HEK293 (cell line): ENCODE data around the gene PRKCA.

ENCODE experiments used
- CTCF ChIA-PET: fragments of 350-600 bp; formaldehyde crosslinking; extraction: SDS; loops from one replicate; lab custom pipeline; 2021; ENCODE audit warnings: antibody characterized with exemption; lab: Yijun Ruan, JAX
- POLR2A ChIA-PET: fragments of 300-600 bp; formaldehyde crosslinking; extraction: SDS; loops from one replicate; lab custom pipeline; 2020; ENCODE audit warnings: antibody characterized with exemption, inconsistent platforms; lab: Yijun Ruan, JAX
- H3K27ac ChIP-seq: fragments of 200-500 bp; sonication (Bioruptor generic); 2 replicates; pipeline ENCODE4 v1.5.1; 2014; ENCODE audit warnings: low read depth, low read length, control low read depth, inconsistent platforms; ENCODE audit errors: extremely low read depth
- H3K36me3 ChIP-seq, 2 experiments: fragments of 200-500 bp in 1 of 2; sonication (Bioruptor generic) in 1 of 2; 1 replicate in 1 of 2; 2 replicates in 1 of 2; pipeline ENCODE4 v1.5.1; 2014 to 2017; ENCODE audit warnings: inconsistent platforms in 2 of 2, low read length in 2 of 2; ENCODE audit not compliant: control insufficient read depth in 2 of 2, insufficient read depth in 1 of 2
- H3K4me1 ChIP-seq: fragments of 200-500 bp; sonication (Bioruptor generic); 2 replicates; pipeline ENCODE4 v1.5.1; 2014; ENCODE audit warnings: mild to moderate bottlenecking, low read length, inconsistent platforms; ENCODE audit not compliant: control insufficient read depth, insufficient read depth
- H3K4me3 ChIP-seq: 2 replicates; pipeline ENCODE4 v1.5.1; 2011; ENCODE audit warnings: low read depth, mild to moderate bottlenecking, control low read depth, low read length, moderate library complexity
- H3K9me3 ChIP-seq: fragments of 200-500 bp; sonication (Bioruptor generic); 2 replicates; pipeline ENCODE4 v1.5.1; 2014; ENCODE audit warnings: low read depth, low read length, inconsistent platforms; ENCODE audit not compliant: control insufficient read depth, insufficient read depth
- OSR2 ChIP-seq: fragments of 450-650 bp; formaldehyde crosslinking; IDR thresholded peaks from 2 replicates; pipeline ENCODE4 v1.5.1; 2016; ENCODE audit warnings: missing biosample characterization, missing genetic modification characterization
- PRDM10 ChIP-seq: fragments of 450-650 bp; formaldehyde crosslinking; IDR thresholded peaks from 2 replicates; pipeline ENCODE4 v1.5.1; 2016; ENCODE audit warnings: missing biosample characterization, missing genetic modification characterization
- PRDM6 ChIP-seq: fragments of 450-650 bp; formaldehyde crosslinking; IDR thresholded peaks from 2 replicates; pipeline ENCODE4 v1.5.1; 2017; ENCODE audit warnings: missing biosample characterization, missing genetic modification characterization
- SCRT2 ChIP-seq: fragments of 450-650 bp; formaldehyde crosslinking; IDR thresholded peaks from 2 replicates; pipeline ENCODE4 v1.5.1; 2016; ENCODE audit warnings: missing biosample characterization, missing genetic modification characterization
- ZBTB17 ChIP-seq: fragments of 450-650 bp; formaldehyde crosslinking; IDR thresholded peaks from 2 replicates; pipeline ENCODE4 v1.5.1; 2016; ENCODE audit warnings: missing biosample characterization, missing genetic modification characterization
- ZNF133 ChIP-seq: fragments of 450-650 bp; formaldehyde crosslinking; IDR thresholded peaks from 2 replicates; pipeline ENCODE4 v1.5.1; 2016; ENCODE audit warnings: missing biosample characterization, missing genetic modification characterization
- ZNF175 ChIP-seq: fragments of 450-650 bp; formaldehyde crosslinking; IDR thresholded peaks from 2 replicates; pipeline ENCODE4 v1.5.1; 2016; ENCODE audit warnings: missing biosample characterization, missing genetic modification characterization
- ZNF23 ChIP-seq: fragments of 450-650 bp; formaldehyde crosslinking; IDR thresholded peaks from 2 replicates; pipeline ENCODE4 v1.5.1; 2016; ENCODE audit warnings: missing biosample characterization, missing genetic modification characterization, borderline replicate concordance
- ZNF24 ChIP-seq: fragments of 450-650 bp; formaldehyde crosslinking; IDR thresholded peaks from 2 replicates; pipeline ENCODE4 v1.5.1; 2016; ENCODE audit warnings: missing biosample characterization, missing genetic modification characterization
- ZNF280D ChIP-seq: fragments of 450-650 bp; formaldehyde crosslinking; IDR thresholded peaks from 2 replicates; pipeline ENCODE4 v1.5.1; 2016; ENCODE audit warnings: missing biosample characterization, missing genetic modification characterization
- ZNF324 ChIP-seq: fragments of 450-650 bp; formaldehyde crosslinking; IDR thresholded peaks from 2 replicates; pipeline ENCODE4 v1.5.1; 2016; ENCODE audit warnings: missing biosample characterization, missing genetic modification characterization
- ZNF37A ChIP-seq: fragments of 450-650 bp; IDR thresholded peaks from 2 replicates; pipeline ENCODE4 v1.5.1; 2018; ENCODE audit warnings: missing biosample characterization, missing genetic modification characterization
- ZNF416 ChIP-seq: fragments of 450-650 bp; formaldehyde crosslinking; IDR thresholded peaks from 2 replicates; pipeline ENCODE4 v1.5.1; 2016; ENCODE audit warnings: missing biosample characterization, missing genetic modification characterization
- ZNF544 ChIP-seq: fragments of 450-650 bp; formaldehyde crosslinking; IDR thresholded peaks from 2 replicates; pipeline ENCODE4 v1.5.0; 2017; ENCODE audit warnings: missing biosample characterization, missing genetic modification characterization
- ZNF549 ChIP-seq: fragments of 450-650 bp; IDR thresholded peaks from 2 replicates; pipeline ENCODE4 v1.5.1; 2018; ENCODE audit warnings: missing biosample characterization, missing genetic modification characterization, mild to moderate bottlenecking, inconsistent platforms, moderate library complexity
- ZSCAN5A ChIP-seq: fragments of 450-650 bp; formaldehyde crosslinking; IDR thresholded peaks from 2 replicates; pipeline ENCODE4 v1.5.1; 2016; ENCODE audit warnings: missing biosample characterization, missing genetic modification characterization

Gene PRKCA

GRCh38 chr17:66337268-66337667 lies 34.9 kb downstream of the PRKCA start:
- POLR2A ChIA-PET, result interaction anchor here (0.6 to 0.7 kb wide), 2 partner anchors 1208 to 1699 kb away, joined by 3 to 4 read pairs; no protein-coding TSS in a partner anchor

GRCh38 chr17:66337866-66338485 lies 35.6 kb downstream of the PRKCA start:
- Histone ChIP-seq H3K36me3 (no peaks in the 10 kb centered on the region), H3K4me3 (no peak overlapping the region), H3K9me3 (no peaks in the 10 kb centered on the region), H3K27ac (no peak overlapping the region), H3K4me1 (peaks cover 21% of the 10 kb centered on the region)
- ChIA-PET CTCF (interaction anchor here (0.7 kb wide), 1 partner anchor 138 kb away, joined by 3 read pairs; no protein-coding TSS in a partner anchor), POLR2A (interaction anchor here (0.5 to 0.7 kb wide), 2 partner anchors 32 to 1208 kb away, joined by 3 to 4 read pairs; no protein-coding TSS in a partner anchor)
- peak; percentile 54; the same call in 1 of the 2 replicates for TF ChIP-seq PRDM6 (tag by site-specific recombination)
- TF ChIP-seq ZNF24 (tag by site-specific recombination), result no peak
- TF ChIP-seq PRDM10 (tag by site-specific recombination), result 0 out of 2 replicates have a peak, but pooled peaks have one; percentile 24

More at GRCh38 chr17:66337268-66337667, 34.9 kb downstream of the PRKCA start:
- CTCF ChIA-PET, result interaction anchor here (2.4 kb wide), 1 partner anchor 8 kb away, joined by 8 read pairs; no protein-coding TSS in a partner anchor
- Histone ChIP-seq H3K27ac (no peak overlapping the region), H3K4me3 (no peak overlapping the region), H3K4me1 (peaks cover 21% of the 10 kb centered on the region), H3K9me3 (no peaks in the 10 kb centered on the region), H3K36me3 (no peaks in the 10 kb centered on the region)
- TF ChIP-seq ZBTB17, result no peak
- TF ChIP-seq OSR2 (tag by site-specific recombination), result peak; percentile 76

- POLR2A ChIA-PET, result interaction anchor here (0.7 kb wide), 1 partner anchor 14 kb away, joined by 3 read pairs; no protein-coding TSS in a partner anchor
- TF ChIP-seq SCRT2 (tag by site-specific recombination) (0 out of 2 replicates have a peak, but pooled peaks have one; percentile 2), ZNF37A (tag by site-specific recombination) (no peak)
- TF ChIP-seq, all 188 proteins: peak for 1
- H3K4me1 ChIP-seq, result peaks cover 23% of the 10 kb centered on the region
- H3K36me3 ChIP-seq, result no peaks in the 10 kb centered on the region
- no peak overlapping the region for H3K27ac ChIP-seq
- H3K9me3 ChIP-seq, result no peaks in the 10 kb centered on the region
- H3K4me3 ChIP-seq, result no peak overlapping the region
- CTCF ChIA-PET, result interaction anchor here (1.0 kb wide), 1 partner anchor 29 kb away, joined by 3 read pairs; no protein-coding TSS in a partner anchor
Observed at GRCh38 chr17:66338937-66339336, 36.5 kb downstream of the PRKCA start.

- no peak overlapping the region for H3K27ac ChIP-seq
- no peak overlapping the region for H3K4me3 ChIP-seq
- H3K36me3 ChIP-seq, result no peaks in the 10 kb centered on the region
- CTCF ChIA-PET, result interaction anchor here (1.0 kb wide), 1 partner anchor 29 kb away, joined by 3 read pairs; no protein-coding TSS in a partner anchor
- H3K9me3 ChIP-seq, result no peaks in the 10 kb centered on the region
- peaks cover 26% of the 10 kb centered on the region for H3K4me1 ChIP-seq
- POLR2A ChIA-PET, result interaction anchor here (0.7 kb wide), 1 partner anchor 15 kb away, joined by 3 read pairs; no protein-coding TSS in a partner anchor
- TF ChIP-seq ZNF549 (tag by site-specific recombination), result no peak
- no peak for TF ChIP-seq ZNF416 (tag by site-specific recombination)
- no peak for TF ChIP-seq ZSCAN5A (tag by site-specific recombination)
- TF ChIP-seq ZNF544, result no peak
- no peak for TF ChIP-seq ZNF23 (tag by site-specific recombination)
- TF ChIP-seq ZNF324, result no peak
- TF ChIP-seq ZNF280D (tag by site-specific recombination), result no peak
- no peak for TF ChIP-seq ZNF133
- TF ChIP-seq ZNF175 (tag by site-specific recombination), result no peak
Observed at GRCh38 chr17:66339561-66339960, 37.1 kb downstream of the PRKCA start.
